ENCODE data around the gene MT1M.
A peak's percentile ranks its signal among the peaks of the same experiment; 100 is the strongest.
"Not testable (repeated sequence)": the region's sequence is repeated elsewhere in the genome, so short reads cannot be mapped to it uniquely, and the experiment has no call there.

The MT1M gene

GRCh38 chr16:56632156-56632847, at the start of gene MT1M:
TSS of gene MT1M (plus strand) at chr16:56632659. CDS start at chr16:56632732, 73 bp downstream.
- no peak for DNase-seq

- DNase-seq = not testable (repeated sequence)
Observed at GRCh38 chr16:56582911-56583310, 49.5 kb upstream of the MT1M start.

DNA sequence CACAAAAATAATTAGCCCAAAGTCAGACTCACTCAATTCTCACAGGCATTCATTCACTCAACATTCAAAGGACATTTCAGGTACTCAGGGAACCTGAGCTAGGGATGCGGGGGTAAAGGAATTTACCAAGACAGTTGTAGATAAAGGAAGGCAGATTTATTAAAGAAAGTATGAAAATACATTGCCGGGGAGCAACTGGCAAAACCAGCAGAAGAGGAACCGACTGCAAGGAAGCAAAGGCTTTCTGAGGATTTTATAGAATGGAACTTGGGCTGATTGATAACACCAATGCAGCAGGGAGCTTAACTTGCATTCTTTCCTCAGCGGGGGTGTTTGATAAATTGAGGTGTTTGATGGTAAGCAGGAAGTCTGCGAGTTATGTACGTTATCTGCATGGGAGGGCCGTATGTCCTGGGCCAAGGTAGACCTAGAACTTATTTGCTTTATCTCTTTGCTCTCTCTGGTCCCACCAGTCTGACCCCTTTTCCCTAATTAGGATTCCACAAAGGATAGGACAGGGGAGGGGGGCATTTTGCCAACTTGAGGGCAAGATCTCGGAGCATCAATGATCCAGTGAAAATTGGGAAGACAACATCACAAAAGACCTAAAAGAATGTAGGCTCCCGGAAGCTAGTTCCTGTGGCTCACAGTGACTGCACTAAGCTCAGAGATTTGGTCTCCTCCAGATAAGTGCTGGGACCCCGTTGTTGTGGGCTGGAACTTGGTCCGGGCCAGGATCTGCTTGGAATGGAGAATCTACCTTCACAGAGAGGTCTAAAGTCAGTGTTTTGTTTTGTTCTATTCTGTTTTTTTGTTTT, 48.9 kb upstream of the MT1M start:
- DNase-seq = no peak

- DNase-seq = no peak
Observed at GRCh38 chr16:56584276-56584675, 48.2 kb upstream of the MT1M start.

- no peak for DNase-seq
Observed at GRCh38 chr16:56588781-56589140, 43.7 kb upstream of the MT1M start.

DNA sequence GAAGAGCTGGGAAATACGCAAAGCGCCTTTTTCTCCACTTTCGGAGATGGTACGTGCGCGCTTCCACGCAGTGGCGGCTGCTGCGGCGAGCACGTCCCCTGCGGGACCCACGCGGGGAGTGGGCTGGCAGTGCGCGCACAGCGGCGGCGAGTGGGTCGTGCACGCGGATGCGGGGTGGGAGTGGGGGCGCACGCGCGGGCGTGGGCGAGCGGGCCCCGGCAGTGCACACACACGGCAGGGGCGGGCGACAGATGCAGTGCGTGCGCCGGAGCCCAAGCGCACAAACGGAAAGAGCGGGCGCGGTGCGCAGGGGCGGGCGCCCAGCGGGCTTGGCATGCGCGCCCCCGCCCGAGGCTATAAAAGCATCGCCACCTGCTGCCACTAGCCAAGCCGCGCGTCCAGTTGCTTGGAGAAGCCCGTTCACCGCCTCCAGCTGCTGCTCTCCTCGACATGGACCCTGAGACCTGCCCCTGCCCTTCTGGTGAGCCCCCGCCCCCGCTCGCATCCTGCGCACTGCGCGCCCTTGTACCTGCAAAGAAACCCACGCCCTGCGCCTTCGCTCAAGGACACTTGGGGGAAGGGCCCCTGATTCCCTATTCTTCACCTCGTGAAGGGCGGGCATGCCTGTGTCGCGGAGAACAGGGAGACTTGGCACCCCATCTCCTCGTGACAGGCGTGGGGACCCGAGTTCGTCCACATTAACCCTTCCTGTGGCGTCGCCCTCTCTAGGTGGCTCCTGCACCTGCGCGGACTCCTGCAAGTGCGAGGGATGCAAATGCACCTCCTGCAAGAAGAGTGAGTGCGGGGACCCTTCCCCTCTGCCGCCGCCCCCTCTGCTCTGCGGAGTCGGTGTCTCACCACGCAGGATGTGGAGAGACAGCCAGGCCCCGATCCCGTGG, 43.1 kb upstream of the MT1M start, which contains the start of gene MT3:
MT3 (plus strand) TSS at position 388 of the 899 bp plus-strand sequence; CDS start at position 451, 63 bp downstream.
- DNase-seq = no peak

GRCh38 chr16:56591377-56592060, 40.9 kb upstream of the MT1M start:
- no peak for DNase-seq

DNA sequence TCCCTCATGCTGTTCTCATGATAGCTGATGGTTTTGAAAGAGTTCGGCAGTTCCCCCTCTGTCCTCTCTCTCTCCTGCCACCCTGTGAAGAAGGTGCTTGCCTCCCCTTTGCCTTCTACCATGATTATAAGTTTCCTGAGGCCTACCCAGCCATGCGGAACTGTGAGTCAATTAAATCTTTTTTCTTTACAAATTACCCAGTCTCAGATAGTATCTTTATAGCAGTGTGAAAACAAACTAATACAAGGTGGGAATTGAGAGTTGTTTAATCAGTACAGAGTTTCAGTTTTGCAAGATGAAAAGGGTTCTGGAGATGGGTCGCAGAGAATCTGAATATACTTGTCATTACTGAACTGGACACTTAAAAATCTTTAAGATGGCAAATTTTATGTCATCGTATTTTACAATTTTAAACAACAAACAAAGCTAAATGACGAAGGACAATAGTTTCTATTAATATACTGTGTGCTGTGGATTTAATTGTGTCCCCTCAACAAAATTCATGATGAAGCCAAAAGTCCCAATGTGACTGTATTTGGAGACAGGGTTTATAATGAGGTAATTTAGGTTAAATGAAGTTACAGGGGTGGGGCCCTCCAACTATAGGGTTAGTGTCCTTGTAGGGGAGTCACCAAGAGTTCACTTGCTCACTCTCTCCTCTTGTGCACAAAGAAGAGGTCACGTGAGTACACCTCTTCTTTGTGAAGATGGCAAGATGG, 38.7 kb upstream of the MT1M start:
- no peak for DNase-seq

DNA sequence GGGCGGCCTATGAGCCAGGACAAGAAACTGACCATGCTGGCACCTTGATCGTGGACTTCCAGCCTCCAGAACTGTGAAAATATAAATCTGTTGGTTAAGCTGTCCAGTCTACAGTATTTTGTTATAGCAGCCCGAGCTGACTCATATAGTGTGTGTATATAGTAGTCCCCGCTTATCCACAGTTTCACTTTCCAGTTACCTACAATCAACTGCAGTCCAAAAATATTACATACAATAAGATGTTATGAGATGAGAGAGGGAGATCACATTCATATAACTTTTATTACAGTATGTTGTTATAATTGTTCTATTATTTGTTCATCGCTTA, 38.2 kb upstream of the MT1M start:
- DNase-seq = no peak

- no peak for DNase-seq
Observed at GRCh38 chr16:56600398-56600999, 32.0 kb upstream of the MT1M start.

DNA sequence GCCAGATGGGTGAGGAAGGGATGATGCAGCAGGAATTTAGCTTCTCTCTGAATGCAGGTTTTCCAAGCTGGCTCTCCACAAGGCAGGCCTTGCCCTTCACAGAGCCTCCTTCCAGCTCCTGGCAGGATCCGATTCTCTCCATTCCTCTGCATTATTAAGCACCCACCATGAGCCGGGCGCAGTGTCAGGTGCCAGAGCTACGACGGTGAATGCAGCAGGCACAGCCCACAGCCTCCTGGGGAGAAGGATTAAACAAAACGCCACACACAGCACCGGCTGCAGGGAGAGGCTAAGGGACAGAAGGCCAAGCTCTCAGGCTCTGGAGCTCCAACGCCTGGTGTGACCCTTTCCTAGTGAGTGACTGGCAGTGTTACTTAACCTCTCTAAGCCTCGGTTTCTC, 31.1 kb upstream of the MT1M start:
- no peak for DNase-seq

GRCh38 chr16:56603589-56603988, 28.9 kb upstream of the MT1M start:
- DNase-seq = no peak

GRCh38 chr16:56604966-56605365, 27.5 kb upstream of the MT1M start:
- DNase-seq = no peak

- no peak for DNase-seq
Observed at GRCh38 chr16:56605475-56605874, 27.0 kb upstream of the MT1M start.

DNA sequence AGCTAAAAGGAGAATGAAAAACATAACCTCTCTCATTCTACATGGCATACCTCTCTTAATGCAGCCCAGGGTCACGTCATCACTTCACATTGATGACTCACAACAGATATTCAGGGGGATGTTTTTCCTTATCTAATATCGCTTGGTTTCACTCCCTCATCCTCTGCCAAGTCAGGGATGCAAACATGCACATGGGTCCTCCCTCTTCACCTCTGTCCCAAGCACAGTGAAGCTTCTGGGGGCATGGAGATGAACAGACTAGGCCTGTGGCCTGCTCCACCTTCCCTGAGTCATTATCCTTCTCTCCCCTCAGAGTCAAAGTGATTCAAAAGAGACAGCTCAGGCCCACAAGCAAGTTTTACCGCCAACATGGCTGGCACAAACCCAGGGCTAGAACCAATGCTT, 26.4 kb upstream of the MT1M start:
- DNase-seq = no peak

- peak; percentile 37 for DNase-seq
Observed at GRCh38 chr16:56606476-56607108, 25.9 kb upstream of the MT1M start.

GRCh38 chr16:56607109-56607618, 25.3 kb upstream of the MT1M start:
- no peak for DNase-seq

GRCh38 chr16:56607675-56608042, 24.8 kb upstream of the MT1M start:
- DNase-seq = no peak

- peak; percentile 73 for DNase-seq
Observed at GRCh38 chr16:56608043-56608875, 24.2 kb upstream of the MT1M start, which contains the start of gene MT2A. TSS of gene MT2A (plus strand) at chr16:56608584. CDS start at chr16:56608656, 72 bp downstream.

All from NCI-H2029 treated with DMSO at 0.1 percent for 48 hours (cell line).